Activated CD4-positive, alpha-beta T cell treated with anti-CD3 and anti-CD28 coated beads, Interleukin-2, Interleukin-6, amounts not matched to agents 100 ng/mL and 50 ng/mL, durations not matched to agents 16 hours and 8 hours (primary cell): Measurements from ENCODE around the gene COX10.
"Not testable (repeated sequence)": the region's sequence is repeated elsewhere in the genome, so short reads cannot be mapped to it uniquely, and the experiment has no call there.

Source experiments
- DNase-seq: peaks from one replicate; pipeline ENCODE4 v3.0.0-alpha.2; 2020

Gene COX10

GRCh38 chr17:14125518-14126137, 56.3 kb downstream of the COX10 start:
- no peak for DNase-seq

GRCh38 chr17:14133104-14133503, 63.8 kb downstream of the COX10 start:
- no peak for DNase-seq

- DNase-seq: no peak
These were observed 65.2 kb downstream of the COX10 start for GRCh38 chr17:14134456-14134855.

- DNase-seq: no peak
These were observed 66.7 kb downstream of the COX10 start for GRCh38 chr17:14135906-14136590.

- no peak for DNase-seq
These were observed 69.3 kb downstream of the COX10 start for GRCh38 chr17:14138649-14139048.

GRCh38 chr17:14143688-14144087, 74.4 kb downstream of the COX10 start:
- no peak for DNase-seq

- DNase-seq: no peak
These were observed 75.2 kb downstream of the COX10 start for GRCh38 chr17:14144508-14144907.

- DNase-seq: no peak
These were observed 80.4 kb downstream of the COX10 start for GRCh38 chr17:14149751-14150150.

GRCh38 chr17:14150619-14151018, 81.3 kb downstream of the COX10 start:
- no peak for DNase-seq

GRCh38 chr17:14152721-14153120, 83.4 kb downstream of the COX10 start:
- no peak for DNase-seq

- no peak for DNase-seq
These were observed 84.1 kb downstream of the COX10 start for GRCh38 chr17:14153374-14153773.

GRCh38 chr17:14156689-14157088, 87.4 kb downstream of the COX10 start:
- DNase-seq: no peak

- no peak for DNase-seq
These were observed 88.5 kb downstream of the COX10 start for GRCh38 chr17:14157822-14158221.

GRCh38 chr17:14158707-14159106, 89.4 kb downstream of the COX10 start:
- no peak for DNase-seq

- no peak for DNase-seq
These were observed 92.1 kb downstream of the COX10 start for GRCh38 chr17:14161419-14161818.

- no peak for DNase-seq
These were observed 96.3 kb downstream of the COX10 start for GRCh38 chr17:14165616-14166015.

GRCh38 chr17:14167831-14168230, 98.5 kb downstream of the COX10 start:
- DNase-seq: not testable (repeated sequence)

- no peak for DNase-seq
These were observed 99.3 kb downstream of the COX10 start for GRCh38 chr17:14168582-14168981.

GRCh38 chr17:14169287-14169686, 100.0 kb downstream of the COX10 start:
- DNase-seq: no peak

GRCh38 chr17:14169901-14170300, 100.6 kb downstream of the COX10 start:
- no peak for DNase-seq

- DNase-seq: not testable (repeated sequence)
These were observed 107.7 kb downstream of the COX10 start for GRCh38 chr17:14176989-14177388.

- not testable (repeated sequence) for DNase-seq
These were observed 108.5 kb downstream of the COX10 start for GRCh38 chr17:14177801-14178200.

- not testable (repeated sequence) for DNase-seq
These were observed 110.6 kb downstream of the COX10 start for GRCh38 chr17:14179951-14180350.

GRCh38 chr17:14182084-14182483, 112.8 kb downstream of the COX10 start:
- not testable (repeated sequence) for DNase-seq

GRCh38 chr17:14184536-14184935, 115.2 kb downstream of the COX10 start:
- not testable (repeated sequence) for DNase-seq
